GM21576 (cell line): ENCODE data around the gene AUP1.
A peak's percentile ranks its signal among the peaks of the same experiment; 100 is the strongest.
"Not testable (repeated sequence)": the region's sequence is repeated elsewhere in the genome, so short reads cannot be mapped to it uniquely, and the experiment has no call there.

Source experiments
- ATAC-seq: cut with Tn5 transposase; IDR thresholded peaks from one replicate; pipeline ENCODE4 v1.9.1; 2021; ENCODE audit warnings: mild to moderate bottlenecking, moderate library complexity; ENCODE audit not compliant: unreplicated experiment

AUP1 gene, protein sequence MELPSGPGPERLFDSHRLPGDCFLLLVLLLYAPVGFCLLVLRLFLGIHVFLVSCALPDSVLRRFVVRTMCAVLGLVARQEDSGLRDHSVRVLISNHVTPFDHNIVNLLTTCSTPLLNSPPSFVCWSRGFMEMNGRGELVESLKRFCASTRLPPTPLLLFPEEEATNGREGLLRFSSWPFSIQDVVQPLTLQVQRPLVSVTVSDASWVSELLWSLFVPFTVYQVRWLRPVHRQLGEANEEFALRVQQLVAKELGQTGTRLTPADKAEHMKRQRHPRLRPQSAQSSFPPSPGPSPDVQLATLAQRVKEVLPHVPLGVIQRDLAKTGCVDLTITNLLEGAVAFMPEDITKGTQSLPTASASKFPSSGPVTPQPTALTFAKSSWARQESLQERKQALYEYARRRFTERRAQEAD

DNA sequence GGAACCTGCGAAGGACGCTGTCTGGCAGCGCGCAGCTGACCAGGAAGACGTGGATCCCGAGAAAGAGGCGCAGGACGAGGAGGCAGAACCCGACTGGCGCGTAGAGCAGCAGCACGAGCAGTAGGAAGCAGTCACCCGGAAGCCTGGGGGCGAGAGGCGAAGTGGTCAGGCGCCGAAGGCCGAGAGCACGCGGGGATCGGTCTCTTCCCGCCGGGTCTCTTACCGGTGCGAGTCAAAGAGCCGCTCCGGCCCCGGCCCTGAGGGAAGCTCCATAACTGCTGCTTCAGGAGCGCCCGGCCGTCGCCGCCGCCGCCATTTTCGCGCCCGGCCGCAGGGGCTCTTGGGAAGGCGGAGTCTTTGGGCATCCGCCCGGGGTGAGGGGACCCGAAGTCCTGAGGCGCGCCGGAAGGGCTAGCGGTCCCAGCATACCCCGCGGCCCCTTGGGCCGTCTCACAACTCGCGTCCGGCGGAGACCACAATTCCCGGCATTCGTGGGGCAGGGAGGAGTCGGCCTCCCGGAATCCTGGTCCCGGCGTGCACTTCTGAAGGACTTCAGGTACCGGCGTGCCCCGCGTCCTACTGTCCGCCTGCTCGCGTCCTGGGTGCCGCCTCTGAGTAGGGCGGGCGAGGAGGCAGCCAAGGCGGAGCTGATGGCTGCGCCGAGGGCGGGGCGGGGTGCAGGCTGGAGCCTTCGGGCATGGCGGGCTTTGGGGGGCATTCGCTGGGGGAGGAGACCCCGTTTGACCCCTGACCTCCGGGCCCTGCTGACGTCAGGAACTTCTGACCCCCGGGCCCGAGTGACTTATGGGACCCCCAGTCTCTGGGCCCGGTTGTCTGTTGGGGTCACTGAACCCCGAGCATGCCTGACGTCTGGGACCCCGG, at the start of gene AUP1, which contains the start of gene HTRA2:
Gene AUP1, minus strand, starts transcription at position 350 of the 882 bp plus-strand sequence. Its CDS starts 77 bp downstream, at position 273.
Gene HTRA2, plus strand, starts transcription at position 577 of the 882 bp plus-strand sequence. Its CDS starts 74 bp downstream, at position 651.
- peak; percentile 78 for ATAC-seq

DNA sequence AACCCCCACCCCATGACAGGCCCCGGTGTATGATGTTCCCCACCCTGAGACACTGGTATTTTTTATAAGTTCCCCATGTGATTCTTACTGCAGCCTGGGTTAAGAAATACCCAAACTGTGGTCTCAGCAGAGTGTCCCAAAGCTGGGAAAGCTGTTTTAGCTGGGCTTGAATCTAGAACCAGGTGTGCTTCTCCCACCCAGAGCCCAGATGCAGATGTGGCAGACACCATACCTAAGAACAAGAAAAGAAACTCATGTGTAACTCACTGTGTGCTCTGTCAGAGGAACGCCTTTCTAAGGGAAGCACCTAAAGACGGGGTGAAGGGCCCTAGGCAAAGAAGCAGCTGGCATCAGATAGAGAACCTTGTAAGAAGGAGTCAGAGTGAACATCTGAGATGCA, 48.9 kb upstream of the AUP1 start:
- peak; percentile 46 for ATAC-seq

DNA sequence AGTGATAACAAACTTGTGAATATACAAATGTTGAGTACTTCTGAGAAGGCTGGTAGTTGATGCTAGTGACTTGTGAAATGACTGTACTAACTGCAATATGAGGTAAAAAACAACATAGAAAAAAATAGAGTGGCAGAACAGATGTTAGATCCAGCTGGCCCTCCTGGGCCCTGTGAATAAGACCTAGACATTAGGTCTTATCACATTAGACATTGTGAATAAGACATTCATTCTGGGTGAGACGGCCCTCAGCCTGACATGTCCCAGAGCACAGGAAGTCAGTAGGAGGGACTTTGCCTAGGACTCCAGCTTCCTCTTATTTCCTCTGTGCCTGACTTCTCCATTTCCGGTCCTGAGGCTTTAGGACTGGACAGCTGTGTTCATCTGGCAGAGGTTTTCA, 47.9 kb upstream of the AUP1 start:
- ATAC-seq: peak; percentile 41

DNA sequence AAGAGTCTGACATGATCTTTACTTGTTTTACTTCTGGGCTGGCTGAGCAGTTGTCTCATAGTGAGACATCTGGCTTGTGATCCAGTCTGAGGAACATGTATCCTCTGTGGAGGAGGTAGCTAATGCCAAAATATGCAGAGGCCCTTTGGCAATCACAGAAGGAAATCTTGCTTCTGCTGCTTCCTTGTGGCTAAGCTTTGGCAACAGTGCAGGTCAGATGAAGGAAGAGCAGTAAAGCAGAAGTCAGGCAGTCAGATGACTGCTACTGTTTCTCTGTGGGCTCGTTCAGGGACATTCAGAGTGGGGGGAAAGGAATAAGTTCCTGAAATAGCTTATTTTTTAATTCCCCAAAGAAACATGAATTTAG, 47.3 kb upstream of the AUP1 start:
- ATAC-seq: no peak

DNA sequence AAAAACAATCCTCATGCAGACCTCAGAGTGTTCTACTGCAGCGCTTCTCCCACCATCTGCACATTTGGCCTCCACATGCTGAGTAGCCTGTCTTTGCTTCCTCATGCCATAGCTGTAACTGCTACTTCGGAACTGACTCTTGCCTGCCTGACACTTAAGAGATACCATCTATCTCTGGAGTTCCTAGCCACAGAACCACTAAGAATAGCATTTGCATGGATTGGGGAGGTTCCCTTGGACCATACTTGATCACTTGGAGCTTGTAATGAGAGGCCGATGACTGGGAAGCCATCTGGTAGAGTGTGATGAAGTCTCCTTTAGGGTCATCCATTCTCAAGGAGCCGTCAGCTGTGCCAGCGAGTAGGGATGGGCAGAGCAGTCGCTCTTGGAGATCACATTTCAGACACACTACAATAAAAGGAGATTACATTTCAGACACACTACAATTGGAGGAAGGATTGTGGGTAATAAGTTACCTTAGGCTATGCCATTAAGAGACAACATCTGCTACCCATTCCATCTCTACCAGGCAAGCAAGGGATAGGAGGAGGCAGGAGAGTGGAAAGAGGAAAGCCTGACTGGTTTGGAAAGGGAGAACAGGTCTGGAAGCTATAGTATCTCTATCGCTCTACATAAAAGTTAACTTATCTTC, 46.8 kb upstream of the AUP1 start:
- no peak for ATAC-seq

DNA sequence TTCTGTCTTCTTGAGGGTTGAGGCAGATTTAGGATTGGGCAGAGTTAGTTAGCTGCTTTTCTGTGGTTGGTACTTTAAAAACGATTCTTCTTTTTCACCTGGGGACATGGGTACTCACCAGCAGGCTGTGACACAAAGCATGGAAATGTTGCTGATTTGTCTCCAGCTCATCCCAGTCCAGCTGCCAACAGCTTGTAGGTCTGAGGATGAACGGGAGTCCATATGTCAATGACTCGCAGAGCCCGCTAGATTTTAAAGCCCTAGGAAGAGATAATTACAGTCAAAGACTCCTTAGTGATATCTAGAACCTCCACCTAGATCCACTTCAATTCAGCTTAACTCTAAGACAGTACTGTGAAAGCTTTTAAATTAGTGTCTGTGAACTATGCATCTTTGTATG, 45.8 kb upstream of the AUP1 start:
- ATAC-seq: no peak

DNA sequence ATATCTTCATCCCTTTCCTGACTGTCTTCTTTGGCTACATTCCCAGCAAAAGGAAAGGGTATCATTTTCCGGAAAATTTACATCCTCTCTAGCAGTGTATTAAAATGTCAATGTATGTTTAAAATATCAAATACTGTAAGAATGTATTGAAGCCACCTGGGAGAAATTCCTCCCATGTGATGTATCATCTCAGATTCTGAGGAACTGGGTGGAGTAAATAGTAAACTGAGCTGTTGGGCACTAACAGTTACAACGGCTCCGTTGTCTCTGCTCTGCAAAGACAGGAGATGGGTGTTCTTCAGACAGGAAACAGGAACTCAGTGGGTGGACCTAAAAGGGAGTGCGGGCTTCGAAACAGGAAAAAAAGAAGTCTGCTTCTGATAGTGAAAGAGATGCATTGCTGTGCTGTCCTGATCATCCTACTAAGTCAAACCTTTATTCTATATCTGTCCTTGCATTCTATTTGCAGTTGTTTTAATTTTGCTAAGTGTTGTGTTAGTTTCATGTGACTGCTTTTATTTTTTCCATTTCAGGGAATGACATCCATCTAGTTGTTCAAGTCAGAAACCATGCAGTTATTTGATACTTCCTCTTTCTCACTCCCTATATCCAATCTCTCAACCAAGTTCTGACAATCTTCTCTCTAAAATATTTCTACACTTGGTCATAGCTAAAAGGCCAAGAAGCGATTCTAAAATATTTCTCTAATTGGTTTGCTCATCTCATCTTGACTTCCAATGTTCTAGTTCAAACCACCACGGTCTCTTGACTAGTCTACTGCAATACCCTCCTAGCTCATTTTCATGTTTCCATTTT, 44.4 kb upstream of the AUP1 start:
- ATAC-seq: peak; percentile 42

DNA sequence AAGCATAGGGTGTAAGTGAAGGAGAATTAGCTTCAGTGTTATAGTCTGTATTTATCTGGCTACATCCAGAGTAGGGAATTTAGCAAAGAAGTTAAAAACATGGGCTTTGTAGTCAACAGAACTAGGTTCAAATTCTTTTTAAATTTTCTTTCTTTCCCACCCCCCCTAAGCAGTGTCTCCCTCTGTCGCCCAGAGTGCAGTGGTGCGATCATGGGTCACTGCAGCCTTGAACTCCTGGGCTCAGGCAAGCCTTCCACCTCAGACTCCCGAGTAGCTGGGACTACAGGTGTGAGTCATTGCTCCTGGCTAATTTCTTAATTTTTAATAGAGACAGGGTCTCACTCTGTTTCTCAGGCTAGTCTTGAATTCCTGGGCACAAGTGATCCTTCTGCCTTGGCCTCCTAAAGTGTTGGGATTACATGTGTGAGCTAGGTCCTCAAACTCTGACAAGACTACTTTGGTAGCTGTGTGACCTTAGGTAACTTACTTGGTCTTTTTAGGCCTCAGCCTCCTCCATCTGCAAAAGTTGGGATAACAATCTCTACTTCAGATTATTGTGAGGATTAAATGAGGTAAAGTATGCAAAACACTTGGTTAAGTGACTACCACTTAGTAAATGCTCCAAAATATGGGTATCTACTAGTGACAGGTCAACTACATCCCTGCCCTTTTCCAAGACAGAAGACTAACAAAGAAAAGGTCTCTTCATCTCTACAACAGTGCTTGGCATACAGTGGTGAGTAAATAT, 42.8 kb upstream of the AUP1 start:
- ATAC-seq: no peak

DNA sequence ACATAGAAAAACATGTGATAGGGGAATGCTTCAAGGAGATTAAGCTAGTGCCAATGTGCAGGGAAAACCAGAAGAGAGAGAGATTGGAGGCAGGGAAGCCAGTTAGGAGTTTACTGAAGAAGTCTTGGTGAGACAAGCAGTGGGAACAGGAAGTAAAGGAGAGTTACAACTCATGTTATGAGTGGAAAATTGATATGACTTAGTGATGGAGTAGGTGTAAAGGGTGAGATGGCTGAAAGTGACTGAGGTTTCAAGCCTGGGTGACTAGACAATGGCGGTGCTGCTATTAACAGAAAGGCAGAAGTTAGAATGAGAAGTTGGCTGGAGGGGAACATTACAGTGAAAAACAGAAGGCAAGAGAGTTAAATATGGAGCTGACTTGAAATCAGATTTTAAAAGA, 41.6 kb upstream of the AUP1 start:
- peak; percentile 61 for ATAC-seq

DNA sequence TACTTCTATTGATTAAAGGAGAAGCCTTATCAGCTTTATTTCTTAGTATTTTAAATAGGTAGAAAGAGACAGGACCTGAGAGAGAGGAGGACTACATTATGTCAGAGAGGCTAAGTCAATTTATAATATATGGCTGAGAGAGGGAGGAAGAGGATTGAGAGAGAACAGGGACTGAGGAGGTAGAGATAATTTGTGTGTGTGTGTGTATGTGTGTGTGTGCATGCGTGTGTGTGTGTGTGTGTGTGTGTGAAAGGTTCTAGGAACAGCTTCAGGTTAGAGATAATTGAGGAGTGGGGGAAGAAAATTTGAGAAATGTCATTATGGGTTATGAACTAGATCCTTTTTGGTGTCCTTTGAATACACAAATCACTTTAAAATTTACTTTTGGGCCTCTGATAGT, 40.2 kb upstream of the AUP1 start:
- ATAC-seq: no peak

DNA sequence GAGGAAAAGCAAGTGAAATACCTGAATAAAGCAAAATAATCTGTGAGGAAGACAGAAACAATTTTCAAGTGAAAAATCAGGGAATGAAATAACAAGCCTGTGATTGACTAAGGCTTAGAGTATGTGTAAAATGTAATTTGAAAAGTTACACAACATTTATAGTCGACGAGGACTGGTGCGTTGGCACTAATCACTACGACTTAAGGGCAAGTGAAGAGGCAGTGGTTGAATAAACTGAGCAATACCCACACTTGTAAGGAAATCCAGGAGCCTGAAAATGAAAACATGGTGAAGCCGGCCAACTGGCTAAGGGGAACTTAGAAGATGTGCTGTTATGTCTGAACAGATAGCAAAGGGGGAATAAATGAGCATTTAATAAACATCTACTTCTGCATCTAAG, 38.4 kb upstream of the AUP1 start:
- no peak for ATAC-seq

DNA sequence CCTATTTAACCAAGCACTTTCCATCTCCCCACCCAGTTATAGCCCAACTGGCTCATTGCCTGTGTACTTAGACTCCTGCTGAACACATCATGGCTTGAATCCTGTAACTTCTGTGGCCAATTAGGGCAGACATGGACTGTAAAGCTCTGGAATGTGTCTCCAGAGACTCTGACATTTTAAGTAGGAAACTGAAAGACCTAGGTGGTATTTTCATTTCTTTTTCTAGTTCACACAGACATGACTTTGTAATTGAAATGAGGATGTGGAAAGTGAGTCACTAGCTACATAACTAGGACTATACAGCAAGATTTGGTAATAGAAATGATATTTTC, 37.2 kb upstream of the AUP1 start:
- no peak for ATAC-seq

DNA sequence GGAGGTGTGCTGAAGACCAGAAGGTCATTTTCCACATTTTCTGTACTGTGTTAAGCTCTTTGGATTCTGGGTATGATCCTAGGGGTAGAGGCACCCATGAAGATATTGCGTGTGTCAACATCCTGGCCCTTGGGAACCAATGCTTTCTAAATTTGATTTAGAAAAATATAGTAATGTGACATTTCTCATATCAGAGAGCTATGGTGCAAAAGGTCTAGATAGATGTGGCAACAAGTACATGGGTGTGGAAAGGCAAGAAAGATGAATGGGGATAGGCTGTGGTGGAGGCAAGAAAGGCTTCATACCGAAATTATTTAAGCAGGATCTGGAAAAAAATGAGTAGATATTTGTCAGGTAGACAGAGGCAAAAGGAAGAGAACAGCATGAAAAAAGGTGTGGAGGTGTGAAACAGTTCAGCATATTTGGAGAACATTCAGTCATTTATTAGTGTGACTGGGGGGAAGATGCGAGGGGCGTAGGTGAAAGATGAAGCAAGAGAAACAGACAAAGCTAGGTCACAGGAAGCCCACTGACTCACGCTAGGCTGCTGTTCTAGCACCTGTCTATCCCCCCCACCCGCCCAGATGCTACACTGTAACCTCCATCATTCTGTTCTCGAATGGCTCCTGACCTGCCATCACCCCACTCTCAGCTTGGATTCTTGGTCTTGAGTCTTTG, 36.7 kb upstream of the AUP1 start:
- ATAC-seq: no peak

DNA sequence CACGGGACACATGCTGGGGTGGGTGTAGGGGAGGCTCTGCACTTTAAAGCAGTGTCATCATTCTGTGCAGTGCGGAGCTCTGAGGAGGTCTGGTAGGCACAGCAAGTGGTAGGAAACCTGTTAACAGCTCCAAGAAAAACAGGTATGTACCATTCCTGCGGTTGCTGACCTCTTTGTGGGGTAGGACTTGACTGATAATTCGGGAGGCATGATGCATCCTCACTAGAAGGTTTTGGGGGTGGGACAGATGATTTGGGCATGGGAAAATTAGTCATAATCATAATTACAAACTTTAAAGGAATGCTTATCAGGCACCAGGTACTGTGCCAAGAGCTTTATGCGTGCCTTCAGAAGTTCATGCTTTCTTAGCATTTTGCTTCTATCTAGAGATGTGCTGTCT, 34.7 kb upstream of the AUP1 start:
- no peak for ATAC-seq

DNA sequence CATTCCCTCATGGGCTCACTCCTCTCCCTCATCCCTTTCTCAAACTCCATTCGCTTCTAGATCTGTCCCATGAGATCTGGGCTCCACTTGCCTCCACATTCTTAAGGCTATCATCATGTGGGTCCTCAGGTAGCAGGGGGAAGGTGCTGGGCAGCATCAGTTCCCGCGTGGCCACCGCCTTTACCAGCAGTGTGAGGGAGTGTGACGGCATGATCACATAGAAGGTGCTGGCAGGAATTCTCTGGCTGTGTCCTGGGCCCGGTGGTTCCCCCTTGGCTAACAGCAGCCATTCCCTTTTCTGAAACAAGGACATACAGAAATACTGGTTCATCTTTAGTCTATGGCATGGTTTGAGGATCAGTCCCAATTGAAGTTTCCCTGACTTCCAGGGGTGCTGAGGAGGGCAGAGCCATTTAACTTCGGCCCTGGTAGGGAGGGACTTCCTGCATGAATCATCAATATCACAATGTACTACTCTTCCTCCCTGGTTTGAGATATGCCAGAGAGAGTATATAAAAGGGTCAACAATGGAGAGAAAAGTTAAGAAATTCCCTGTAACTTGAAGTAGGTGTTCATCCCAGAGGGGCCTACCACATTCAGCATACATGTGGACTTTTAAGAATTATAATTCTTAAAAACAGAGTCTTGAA, 32.7 kb upstream of the AUP1 start:
- ATAC-seq: no peak

DNA sequence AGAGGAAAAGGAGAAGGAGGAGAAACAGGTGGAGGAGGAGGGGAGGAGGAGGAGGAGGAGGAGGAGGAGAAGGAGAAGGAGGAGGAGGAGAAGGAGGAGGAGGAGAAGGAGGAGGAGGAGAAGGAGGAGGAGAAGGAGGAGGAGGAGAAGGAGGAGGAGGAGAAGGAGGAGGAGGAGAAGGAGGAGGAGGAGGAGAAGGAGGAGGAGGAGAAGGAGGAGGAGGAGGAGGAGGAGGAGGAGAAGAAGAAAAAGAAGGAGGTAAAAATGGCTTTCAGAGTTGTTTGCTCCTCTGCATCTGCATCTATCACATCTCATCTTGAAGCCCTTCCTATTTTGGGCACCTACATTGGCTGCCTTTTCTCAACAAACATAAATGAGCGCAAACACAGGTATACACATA, 31.5 kb upstream of the AUP1 start:
- not testable (repeated sequence) for ATAC-seq

DNA sequence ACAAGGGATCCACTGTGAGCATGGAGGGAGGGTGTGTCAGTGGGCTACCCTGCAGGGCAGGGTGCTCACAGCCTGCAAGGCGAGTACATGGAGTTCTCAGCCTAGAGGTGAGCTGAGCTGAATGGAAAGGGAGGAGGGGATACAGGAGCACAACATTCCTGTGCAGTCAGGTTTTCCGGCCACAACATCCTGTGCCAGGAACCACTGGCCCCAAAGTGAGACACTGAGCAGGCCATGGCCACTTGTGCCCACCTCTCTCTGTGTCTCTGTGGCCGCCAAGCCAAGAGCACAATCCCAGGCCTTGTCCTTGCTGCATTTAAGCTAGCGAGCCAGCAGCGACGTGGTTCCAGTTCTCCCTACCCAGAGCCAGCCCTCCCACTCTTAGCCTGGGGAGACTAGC, 31.1 kb upstream of the AUP1 start:
- ATAC-seq: no peak

DNA sequence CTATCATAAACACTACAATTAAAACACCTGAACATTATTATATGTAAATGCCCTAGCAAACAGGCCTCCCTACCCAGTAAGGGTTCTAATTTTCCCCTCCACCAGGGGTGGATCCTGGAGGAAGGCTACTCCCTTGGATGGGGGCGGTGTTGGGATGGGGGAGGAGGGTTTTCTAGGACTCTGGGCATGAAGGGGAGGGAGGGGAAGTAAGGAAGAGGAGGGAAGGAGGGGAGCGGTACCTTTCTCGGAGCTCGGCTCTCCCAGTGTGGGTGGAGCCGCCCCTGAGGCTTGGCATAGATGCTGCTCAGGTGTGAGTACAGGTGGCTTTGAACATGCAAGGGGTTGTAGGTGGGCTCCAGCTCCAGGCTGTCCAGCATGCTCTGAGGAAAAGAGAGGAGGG, 30.4 kb upstream of the AUP1 start:
- no peak for ATAC-seq
